Testis (tissue), 2 donors: ENCODE data around the gene KAT6B.

ENCODE experiments used
- CTCF ChIP-seq, 3 experiments: fragments of 450-650 bp in 2 of 3; fragments of 200-600 bp in 1 of 3; sonication (generic) in 1 of 3; IDR thresholded peaks; one replicate each; pipeline ENCODE4 v1.5.1; 2016 to 2019; ENCODE audit warnings: antibody characterized with exemption in 3 of 3, mild to moderate bottlenecking in 2 of 3, moderate library complexity in 1 of 3
- POLR2A ChIP-seq: fragments of 450-650 bp; IDR thresholded peaks from one replicate; pipeline ENCODE4 v1.6.1; 2017; ENCODE audit warnings: antibody characterized with exemption, mild to moderate bottlenecking, moderate library complexity

DNA sequence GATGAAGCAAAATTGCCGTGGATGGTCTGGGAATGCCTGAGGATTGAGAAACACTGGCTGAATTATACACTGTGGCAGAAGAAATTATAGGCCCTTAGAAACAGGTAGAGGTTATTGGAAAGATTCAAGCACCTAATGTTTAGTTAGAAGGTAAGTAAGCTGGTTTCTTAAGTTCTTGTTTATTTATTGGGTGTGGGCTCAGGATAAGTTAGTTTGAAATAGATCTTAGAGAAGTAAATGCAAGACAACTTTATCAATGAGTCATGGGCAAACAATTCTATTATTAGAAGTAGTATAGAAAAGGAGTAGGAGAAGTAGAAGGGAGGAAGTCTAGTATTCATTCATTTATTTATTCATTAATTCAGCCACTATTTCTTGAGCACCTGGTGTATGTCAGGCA, 96.5 kb downstream of the KAT6B start:
- TF ChIP-seq CTCF (IDR thresholded peaks at IDR 0.05) (no peak), POLR2A (no peak)
